Renal pelvis (tissue), 12 donors: ENCODE data around the gene SPA17. TPM values are rescaled to one million over a fixed set of nuclear protein-coding genes. Genes with fewer than 3 reads are reported as not detected.

Experiments
- DNase-seq: peaks from one replicate; pipeline ENCODE4 v3.0.0-alpha.2; 2013
- long read RNA-seq, 16 experiments: transcript quantifications; one replicate each; lab custom pipeline, GENCODE V29; 2026
- polyA plus RNA-seq, 3 donors: library from polyadenylated mRNA; unstranded; fragments of 120-200 nt; gene quantifications; one replicate each; pipeline ENCODE4 v1.2.1, GENCODE V29; 2013; ENCODE audit not compliant: insufficient read length in 3 of 3

Gene SPA17
- 10 to 100 TPM; 18.8 to 26.0 (median 20.6) TPM for polyA plus RNA-seq
- long read RNA-seq, donor 1, full-length matches to known transcripts: 12 of 12 reads
- long read RNA-seq, donor 1, partial matches to known transcripts: 0 of 12 reads
- long read RNA-seq, donor 1, other reads (novel, unspliced or antisense): 0 of 12 reads
- long read RNA-seq, donor 2, full-length matches to known transcripts: 13 of 13 reads
- long read RNA-seq, donor 2, partial matches to known transcripts: 0 of 13 reads
- long read RNA-seq, donor 2, other reads (novel, unspliced or antisense): 0 of 13 reads
- long read RNA-seq, donor 3, full-length matches to known transcripts: 8 of 8 reads
- long read RNA-seq, donor 3, partial matches to known transcripts: 0 of 8 reads
- long read RNA-seq, donor 3, other reads (novel, unspliced or antisense): 0 of 8 reads
- long read RNA-seq, donor 4, full-length matches to known transcripts: 12 of 12 reads
- long read RNA-seq, donor 4, partial matches to known transcripts: 0 of 12 reads
- long read RNA-seq, donor 4, other reads (novel, unspliced or antisense): 0 of 12 reads
- long read RNA-seq, donor 5, full-length matches to known transcripts: 9 of 9 reads
- long read RNA-seq, donor 5, partial matches to known transcripts: 0 of 9 reads
- long read RNA-seq, donor 5, other reads (novel, unspliced or antisense): 0 of 9 reads
- long read RNA-seq, donor 6, full-length matches to known transcripts: 11 of 11 reads
- long read RNA-seq, donor 6, partial matches to known transcripts: 0 of 11 reads
- long read RNA-seq, donor 6, other reads (novel, unspliced or antisense): 0 of 11 reads
- long read RNA-seq, donor 7, full-length matches to known transcripts: 14 of 14 reads
- long read RNA-seq, donor 7, partial matches to known transcripts: 0 of 14 reads
- long read RNA-seq, donor 7, other reads (novel, unspliced or antisense): 0 of 14 reads
- long read RNA-seq, donor 8, partial matches to known transcripts: 0 of 1 reads
- long read RNA-seq, donor 8, other reads (novel, unspliced or antisense): 0 of 1 reads
- long read RNA-seq, donor 9, full-length matches to known transcripts: 13 of 13 reads
- long read RNA-seq, donor 9, partial matches to known transcripts: 0 of 13 reads
- long read RNA-seq, donor 9, other reads (novel, unspliced or antisense): 0 of 13 reads
- long read RNA-seq, donor 10, transcript SPA17-201 (5 exons, 853 nt): major isoform, 13 of 14 reads
- long read RNA-seq, donor 10, partial matches to known transcripts: 0 of 14 reads
- long read RNA-seq, donor 10, other reads (novel, unspliced or antisense): 0 of 14 reads
- long read RNA-seq, donor 11, full-length matches to known transcripts: 11 of 11 reads
- long read RNA-seq, donor 11, partial matches to known transcripts: 0 of 11 reads
- long read RNA-seq, donor 11, other reads (novel, unspliced or antisense): 0 of 11 reads
- long read RNA-seq, donor 12, full-length matches to known transcripts: 11 of 11 reads
- long read RNA-seq, donor 12, partial matches to known transcripts: 0 of 11 reads
- long read RNA-seq, donor 12, other reads (novel, unspliced or antisense): 0 of 11 reads
- long read RNA-seq, donor 13, full-length matches to known transcripts: 3 of 3 reads
- long read RNA-seq, donor 13, partial matches to known transcripts: 0 of 3 reads
- long read RNA-seq, donor 13, other reads (novel, unspliced or antisense): 0 of 3 reads
- long read RNA-seq, donor 14: 0 reads
- long read RNA-seq, donor 15, transcript SPA17-201 (5 exons, 853 nt): major isoform, 11 of 11 reads
- long read RNA-seq, donor 15, partial matches to known transcripts: 0 of 11 reads
- long read RNA-seq, donor 15, other reads (novel, unspliced or antisense): 0 of 11 reads
- long read RNA-seq, donor 16, full-length matches to known transcripts: 16 of 16 reads
- long read RNA-seq, donor 16, partial matches to known transcripts: 0 of 16 reads
- long read RNA-seq, donor 16, other reads (novel, unspliced or antisense): 0 of 16 reads

DNA sequence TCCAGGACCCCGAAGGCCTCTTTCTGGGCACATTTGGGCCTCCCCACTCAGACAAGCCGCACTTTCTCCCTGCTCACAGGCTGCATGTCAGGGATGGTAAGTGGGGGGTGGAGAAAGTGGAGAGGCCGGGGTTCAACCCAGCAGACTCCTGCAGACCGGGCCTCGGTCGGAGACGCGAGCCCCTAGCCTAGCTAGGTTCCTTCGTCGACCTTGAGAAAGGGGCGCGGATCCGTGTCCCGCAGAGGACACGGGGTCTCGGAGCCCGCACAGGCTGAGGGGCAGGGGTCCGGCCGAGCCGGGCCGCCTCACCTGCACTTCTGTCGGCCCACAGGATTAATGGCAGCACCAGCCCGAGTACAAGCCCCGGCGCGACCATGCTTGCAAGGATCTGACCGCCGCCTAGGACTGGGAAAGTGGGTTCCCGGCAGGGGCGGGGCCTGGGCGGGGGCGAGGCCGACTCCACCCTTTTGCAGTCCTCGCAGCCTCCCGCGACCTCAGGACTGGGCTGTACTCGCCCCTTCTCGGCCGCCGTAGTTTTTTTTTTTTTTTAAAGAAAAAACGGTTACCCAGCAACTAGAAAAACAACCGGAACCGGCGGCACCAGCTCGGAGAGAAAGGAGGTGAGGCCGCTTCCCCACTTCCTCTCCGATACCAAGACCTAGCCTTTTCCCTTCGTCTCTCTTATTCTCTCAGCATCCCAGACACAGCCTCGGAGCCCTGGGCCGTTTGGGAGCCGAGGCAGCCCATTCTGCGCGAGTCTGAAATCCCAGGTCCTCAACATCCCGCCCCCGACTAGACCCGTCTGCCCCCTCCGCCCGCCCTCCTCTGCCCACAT lies at the start of gene SPA17, which contains the start of gene SIAE:
Gene SPA17 (plus strand): TSS at position 572 of the 835 bp plus-strand sequence. CDS start 1,361 bp downstream, outside the sequence.
Gene SIAE (minus strand): TSS at position 407 of the 835 bp plus-strand sequence. CDS start 31 bp downstream, at position 376.
- DNase-seq: peak; percentile 96

DNA sequence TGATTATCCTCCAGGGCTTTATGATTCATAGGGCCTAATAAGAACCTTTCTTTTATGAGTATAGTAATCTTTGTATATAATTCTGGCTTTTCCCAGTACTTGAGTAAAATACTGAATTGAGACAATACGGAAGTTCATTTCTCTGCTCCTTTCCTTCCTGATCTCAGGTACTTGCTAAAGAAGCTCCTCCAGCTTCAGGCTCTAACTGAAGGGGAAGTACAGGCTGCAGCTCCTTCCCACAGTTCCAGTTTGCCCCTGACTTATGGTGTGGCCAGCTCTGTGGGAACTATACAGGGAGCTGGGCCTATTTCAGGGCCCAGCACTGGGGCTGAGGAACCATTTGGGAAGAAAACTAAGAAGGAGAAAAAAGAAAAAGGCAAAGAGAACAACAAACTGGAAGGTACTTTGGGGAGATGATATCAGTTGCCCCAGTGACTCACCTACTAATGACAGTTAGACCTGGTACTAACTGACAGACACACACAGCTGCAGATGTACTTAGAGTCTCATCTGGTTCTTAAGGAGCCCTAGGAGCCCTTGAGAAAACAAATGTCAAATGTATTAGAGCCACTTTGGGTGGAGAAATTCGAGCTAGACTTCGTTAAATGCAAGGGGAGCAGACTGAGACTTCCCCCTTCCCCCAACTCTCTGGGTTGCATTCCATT lies 48.1 kb upstream of the SPA17 start:
- no peak for DNase-seq

DNA sequence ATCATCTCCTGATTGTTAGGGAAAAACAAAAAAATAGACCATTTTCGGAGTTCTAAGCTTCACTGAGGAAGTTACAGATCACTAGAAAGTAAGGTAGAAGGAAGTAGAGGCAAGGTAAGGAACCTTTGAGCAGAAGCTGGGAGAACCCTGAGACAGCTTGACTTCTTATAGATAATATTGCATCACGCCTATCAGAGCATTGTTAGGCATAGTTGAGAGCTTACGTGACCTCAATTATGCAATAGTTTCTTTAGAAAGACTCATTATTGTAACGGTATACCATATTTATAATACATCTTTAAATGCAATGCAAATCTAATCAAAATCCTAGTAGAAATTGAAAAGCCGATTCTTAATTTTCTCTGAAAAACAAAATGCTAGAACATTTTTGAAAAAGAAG lies 46.2 kb upstream of the SPA17 start:
- no peak for DNase-seq

DNA sequence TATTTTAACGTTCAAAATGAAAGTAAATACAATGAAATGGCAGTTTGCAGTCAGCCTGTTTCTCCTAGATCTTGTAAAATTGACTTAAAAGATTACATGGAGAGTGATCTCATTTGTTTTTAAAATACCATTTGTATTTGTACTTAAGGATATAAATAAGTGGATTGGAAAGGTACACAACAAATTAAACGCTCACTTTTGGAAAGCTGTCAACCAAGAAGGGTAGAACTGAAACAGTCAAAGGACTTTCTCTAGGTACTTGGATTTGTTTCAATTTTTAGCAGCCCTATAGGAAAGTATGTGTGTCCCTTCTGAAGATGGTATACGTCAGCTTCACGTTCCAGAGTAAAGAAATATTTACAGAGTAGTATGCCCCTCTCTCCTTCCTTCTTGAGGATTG lies 43.7 kb upstream of the SPA17 start:
- no peak for DNase-seq

DNA sequence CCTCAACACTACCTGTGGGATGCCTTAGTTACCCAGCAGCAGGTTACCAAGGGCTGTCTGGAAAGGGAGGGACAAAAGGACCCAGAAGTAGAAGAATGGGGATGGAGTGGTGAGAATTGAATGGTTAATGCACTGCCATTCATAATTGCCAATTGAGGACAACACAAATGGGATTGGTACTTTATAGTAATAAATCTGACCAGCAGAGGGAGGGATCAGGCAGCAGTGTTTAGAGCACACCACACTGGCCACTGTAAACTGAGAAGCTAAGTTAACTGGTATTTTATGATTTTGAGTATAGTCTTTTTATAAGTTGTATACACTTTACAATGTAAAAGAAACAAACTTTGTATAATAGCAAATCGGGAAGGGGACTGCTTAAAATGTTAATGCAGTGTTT lies 40.3 kb upstream of the SPA17 start:
- no peak for DNase-seq

DNA sequence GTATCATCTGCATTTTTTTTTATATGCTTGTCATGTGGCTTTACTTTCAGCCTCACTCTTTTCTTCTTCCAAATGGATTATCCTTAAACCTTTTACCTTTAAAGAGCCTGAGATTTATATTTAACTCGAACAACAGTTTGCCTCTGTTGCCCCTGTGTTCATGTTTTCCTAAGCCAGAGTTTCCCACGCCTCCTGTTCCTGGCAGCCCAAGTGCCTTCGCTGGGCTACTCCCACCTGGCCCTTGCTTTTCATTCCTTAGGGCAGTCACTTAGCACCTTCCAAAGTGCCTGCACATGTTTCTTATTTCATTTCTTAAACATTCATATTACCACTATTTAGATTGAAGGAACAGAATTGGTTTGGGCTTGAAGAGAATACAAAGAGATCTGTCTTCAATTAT lies 37.8 kb upstream of the SPA17 start:
- DNase-seq: no peak

DNA sequence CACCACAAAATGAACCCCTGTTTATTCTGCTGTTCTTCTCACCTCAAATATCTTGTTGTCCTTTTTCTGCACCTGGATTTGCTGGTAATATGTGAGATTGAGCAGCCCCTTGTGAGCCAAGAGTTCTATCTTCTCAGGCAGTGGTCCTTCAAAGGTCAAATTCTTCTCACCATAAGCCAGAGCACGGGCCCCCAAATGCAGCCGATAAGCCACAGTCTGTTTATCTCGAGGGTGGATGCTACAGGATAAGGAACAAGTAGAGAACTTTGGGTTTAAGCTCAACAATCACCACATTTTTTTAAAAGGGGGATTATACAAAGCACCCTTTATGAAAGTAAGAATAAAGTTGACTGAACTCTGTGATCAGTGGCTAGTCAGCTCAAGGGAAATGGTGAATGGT lies 35.2 kb upstream of the SPA17 start:
- no peak for DNase-seq

DNA sequence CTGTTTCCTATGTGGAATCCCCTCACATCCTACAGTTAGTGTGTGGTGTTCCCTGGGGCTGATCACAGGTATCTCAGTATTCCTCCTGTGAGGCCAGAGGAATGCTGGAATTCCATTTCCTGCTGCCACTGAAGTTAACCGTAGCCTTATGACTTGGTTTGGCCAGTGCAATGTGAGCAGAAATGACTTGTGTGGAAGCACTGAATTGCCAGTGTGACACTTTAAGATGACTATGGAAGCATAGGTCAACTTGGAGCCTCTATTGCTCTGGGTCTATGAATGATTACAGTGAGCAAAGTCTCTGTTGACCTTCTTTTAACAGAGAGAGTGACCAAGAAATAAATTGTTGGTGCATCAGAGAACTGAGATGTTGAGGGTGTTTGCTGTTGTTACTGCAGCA lies 34.5 kb upstream of the SPA17 start:
- DNase-seq: no peak

DNA sequence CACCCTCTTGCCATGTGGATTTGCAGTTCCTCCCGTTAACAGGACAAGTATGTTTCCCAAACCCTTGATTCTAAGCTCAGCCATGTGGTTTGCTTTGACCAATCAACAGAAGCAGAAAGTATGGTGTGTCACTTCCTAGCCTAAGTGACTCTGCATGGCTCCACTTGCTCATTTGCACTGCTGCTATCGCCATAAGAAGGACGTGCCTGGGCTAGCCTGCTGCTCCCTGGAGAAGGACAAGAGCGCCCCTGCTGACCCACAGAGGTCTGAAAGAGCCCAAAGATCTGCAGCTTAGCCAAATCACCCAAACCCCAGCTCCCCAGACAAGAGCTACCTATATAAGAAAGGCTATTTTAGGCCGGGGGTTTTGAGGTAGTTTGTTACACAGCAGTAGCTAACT lies 33.0 kb upstream of the SPA17 start:
- DNase-seq: no peak

DNA sequence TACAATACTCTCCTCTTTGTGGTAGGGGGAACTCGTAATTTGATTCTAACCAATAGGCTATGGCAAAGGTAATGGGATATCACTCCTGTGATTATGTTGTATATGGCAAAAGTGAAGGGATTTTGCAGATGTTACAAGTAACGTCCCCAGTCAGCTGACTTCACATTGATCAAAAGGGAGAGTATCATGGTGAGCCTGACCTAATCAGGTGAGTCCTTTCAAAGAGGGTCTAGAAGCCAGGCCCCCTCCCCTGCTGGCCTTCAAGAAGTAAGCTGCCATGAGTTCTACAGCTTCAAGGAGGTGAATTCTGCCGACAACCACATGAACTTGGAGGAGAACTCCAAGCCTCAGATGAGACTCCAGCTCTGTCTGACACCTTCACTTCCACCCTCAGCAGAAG lies 31.1 kb upstream of the SPA17 start:
- DNase-seq: no peak

DNA sequence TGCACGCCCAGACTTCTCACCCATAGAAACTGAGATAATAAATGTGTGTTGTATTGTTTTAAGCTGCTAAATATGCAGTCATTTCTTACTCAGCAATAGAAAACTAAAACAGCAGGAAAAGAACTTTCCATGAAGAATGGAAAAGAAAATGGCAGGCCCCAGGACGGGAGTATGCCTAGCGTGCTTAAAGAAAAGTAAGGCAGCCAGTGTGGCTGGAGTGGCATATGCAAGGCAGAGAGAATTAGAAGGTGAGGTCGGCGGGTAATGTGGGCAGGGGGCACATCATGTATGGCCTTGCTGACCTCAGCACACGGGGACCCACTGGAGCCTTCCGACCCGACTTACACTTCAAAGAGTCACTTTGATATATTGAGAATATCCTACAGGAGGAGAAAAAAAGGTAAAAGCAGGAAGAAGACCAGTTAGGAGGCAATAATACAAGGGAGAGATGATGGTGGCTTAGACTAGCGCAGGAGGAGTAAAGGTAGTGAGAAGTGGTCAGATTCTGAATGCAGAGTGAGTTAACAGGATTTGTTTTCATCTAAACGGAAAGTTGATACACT lies 30.6 kb upstream of the SPA17 start:
- DNase-seq: no peak

DNA sequence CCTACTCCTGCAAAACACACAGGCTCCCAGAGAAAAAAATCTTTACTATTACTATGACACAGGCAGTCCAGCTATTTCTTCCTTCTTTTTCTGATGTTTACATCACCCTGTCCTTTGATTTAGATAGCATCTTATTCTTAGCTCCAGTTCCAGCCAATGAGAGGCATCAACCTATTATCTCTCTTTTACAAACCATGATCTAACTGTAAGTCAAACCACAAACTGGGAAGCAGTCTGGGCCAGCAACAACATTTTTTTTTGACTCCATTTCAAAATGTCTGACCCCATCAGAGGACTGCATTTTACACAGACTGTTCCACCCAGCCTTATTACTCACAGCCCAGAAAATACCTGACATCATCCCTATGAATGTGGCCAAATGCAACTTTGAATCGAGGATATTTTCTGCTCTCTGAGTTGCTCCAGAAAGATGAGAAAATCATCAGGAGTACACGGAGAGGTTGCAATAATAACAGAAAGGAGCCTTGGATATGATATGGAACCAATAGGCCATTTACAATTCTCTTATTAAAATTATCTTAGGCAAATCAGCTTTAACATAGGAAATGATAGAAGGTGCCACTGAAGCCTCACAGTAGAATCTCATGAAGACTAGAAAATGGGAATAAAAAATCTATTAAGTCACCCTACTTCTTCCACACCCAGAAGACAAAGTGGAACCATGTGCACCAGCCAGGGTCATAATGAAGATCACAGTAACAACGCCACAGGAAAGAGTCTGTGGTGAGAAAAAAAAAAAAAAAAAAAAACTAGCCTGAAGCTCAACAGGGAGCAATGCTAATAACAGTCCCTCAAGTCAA lies 29.9 kb upstream of the SPA17 start:
- no peak for DNase-seq

DNA sequence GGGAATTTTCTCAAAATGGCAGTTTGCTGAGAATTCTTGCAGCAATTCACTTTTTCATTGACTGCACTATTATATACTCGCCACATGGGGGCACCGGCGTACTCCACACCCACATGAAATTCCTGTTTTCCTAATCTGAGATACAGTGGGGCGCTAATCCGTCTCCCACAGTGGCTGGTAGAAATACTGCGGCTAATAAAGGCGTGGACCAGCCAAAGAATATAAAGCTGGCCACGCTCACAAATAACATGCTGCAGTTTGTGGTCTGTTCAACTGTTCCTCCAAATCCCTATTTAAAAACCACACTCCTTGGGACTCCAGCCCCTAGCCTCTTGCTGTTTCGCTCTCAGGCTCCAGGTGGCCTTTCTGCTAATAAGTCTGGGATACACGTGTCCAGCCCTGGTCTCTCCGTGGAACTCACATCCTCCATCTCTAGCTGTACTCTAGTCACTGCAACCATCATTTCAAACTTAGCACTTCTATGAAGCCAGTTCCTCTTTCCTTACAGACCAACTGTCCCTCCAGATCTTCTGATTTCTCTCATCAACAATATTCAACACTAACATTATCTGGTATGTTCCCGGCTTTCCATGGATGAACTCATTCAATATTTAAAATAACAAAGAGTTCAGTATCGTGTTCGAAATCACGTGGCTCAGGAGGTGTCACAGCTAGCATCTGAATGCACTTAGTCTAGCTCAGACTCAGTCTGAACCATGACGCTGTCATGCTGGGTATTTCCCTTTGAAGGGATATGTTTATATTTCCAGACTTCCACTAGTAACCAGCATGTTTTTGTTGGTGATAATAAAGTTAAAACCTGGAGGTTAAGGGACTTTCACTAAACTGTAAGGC lies 29.1 kb upstream of the SPA17 start:
- peak; percentile 68 for DNase-seq

DNA sequence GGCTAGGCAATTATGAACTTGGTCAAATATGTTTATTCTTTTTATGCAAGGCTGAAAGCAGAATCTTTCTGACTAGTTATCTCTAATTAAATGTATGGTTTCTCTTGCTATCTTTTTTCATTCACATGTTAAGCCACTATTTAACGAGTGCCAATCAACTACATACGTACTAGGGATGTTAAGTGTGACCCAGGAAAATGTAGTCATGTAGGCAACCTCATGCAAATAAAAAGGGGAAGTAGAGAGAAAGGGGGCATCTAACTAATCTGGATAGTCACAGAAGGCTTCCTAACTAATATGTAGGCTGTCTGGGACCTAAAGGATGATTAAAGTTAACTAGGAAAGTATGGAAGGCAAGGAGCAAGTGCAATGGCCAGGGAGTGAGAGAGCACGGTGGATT lies 27.6 kb upstream of the SPA17 start:
- DNase-seq: no peak

DNA sequence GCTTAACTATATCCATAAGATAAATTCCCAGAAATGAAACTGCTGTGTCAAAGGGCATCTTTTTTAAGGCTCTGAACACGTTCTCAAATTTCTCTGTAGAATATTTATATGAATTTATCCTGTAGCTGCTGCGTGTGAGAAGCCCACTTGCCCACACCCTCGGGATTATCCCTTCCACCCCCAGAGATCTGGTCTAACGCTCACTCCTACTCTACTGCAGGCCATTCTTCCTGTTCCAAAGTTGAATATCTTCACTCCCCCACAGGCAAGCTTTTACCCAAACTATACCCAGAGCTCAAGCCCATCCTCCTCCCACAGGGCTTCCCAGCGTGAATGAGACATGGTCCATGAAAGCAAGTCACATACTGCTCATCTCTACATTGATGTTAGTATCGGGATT lies 25.1 kb upstream of the SPA17 start:
- DNase-seq: no peak

DNA sequence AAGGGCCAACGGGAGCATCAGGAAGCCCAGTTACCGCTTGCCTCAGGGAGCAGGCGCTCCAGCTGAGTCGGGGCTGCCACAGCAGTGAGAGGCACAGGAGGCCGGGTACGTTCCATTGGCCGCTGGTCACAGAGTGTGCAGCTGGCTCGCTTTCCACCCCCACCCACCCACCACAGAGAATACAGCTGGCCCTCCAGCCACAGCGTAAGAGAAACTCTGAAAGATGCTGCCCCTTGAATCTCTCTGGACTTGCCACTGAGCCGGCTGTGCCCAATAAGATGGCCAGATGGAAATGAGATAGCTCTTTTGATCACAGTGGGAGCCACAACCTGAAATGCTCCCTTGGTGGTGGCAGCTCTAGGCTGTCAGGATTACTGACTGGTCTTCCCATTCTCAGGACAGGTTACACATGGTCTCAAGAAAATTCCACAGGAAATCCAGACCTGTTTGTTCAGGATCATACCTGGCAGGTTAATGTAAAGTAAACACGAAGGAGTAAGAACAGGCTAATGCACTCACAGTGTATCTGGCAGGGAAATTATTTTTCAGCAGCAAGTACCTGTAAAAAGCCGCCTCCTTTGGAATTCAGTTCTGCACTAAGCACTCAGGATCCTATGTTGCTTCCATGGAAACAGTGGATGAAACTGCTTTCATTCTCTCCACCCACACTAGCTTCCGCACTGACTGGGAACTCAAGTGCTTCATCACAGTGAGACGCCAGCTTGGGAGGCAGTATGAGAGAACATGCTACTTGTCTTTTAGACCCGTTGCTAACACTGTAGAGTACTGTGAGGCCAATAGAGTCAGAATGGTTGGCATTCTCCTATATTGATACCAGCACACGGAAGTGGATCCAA lies 16.7 kb upstream of the SPA17 start:
- peak; percentile 47 for DNase-seq
